HepG2 (cell line): ENCODE results near the gene NEK8. TPM values are rescaled to one million over a fixed set of nuclear protein-coding genes. Genes with fewer than 3 reads are reported as not detected.

Experiments used
- AHR ChIP-seq: IDR thresholded peaks from 2 replicates; pipeline ENCODE4 v1.6.1; 2018; ENCODE audit warnings: missing genetic modification reagents, missing compliant biosample characterization
- KDM3A ChIP-seq: IDR thresholded peaks from 2 replicates; pipeline ENCODE4 v1.6.1; 2018; ENCODE audit warnings: low read depth, missing compliant biosample characterization
- SSRP1 ChIP-seq: IDR thresholded peaks from 2 replicates; pipeline ENCODE4 v1.6.1; 2016; ENCODE audit warnings: control low read depth
- THAP11 ChIP-seq: IDR thresholded peaks from 2 replicates; pipeline ENCODE4 v1.6.1; 2016; ENCODE audit warnings: missing biosample characterization, missing genetic modification reagents
- ZFP36 ChIP-seq: fragments of 150-350 bp; IDR thresholded peaks from 2 replicates; pipeline ENCODE4 v1.6.1; 2018; ENCODE audit warnings: borderline replicate concordance, low read length, low read depth; ENCODE audit not compliant: partially characterized antibody
- ZNF138 ChIP-seq: sonication (generic); formaldehyde crosslinking; IDR thresholded peaks from 2 replicates; pipeline ENCODE4 v1.5.0; 2020; ENCODE audit warnings: mild to moderate bottlenecking, low read depth, missing genetic modification reagents
- ZNF432 ChIP-seq: sonication (generic); formaldehyde crosslinking; IDR thresholded peaks from 2 replicates; pipeline ENCODE4 v1.5.0; 2020; ENCODE audit warnings: missing genetic modification reagents, mild to moderate bottlenecking, borderline replicate concordance
- polyA plus RNA-seq, 8 experiments: library from polyadenylated mRNA; depleted of rRNA in 3 of 8; stranded (reverse) in 7 of 8; unstranded in 1 of 8; fragments of >200 nt; fragmentation: Illumina TruSeq in 4 of 8; extraction: Trizol in 4 of 8; gene quantifications; 2 replicates each; pipeline versions ENCODE4 v1.2.1 to v1.2.3, GENCODE V29; 2011 to 2016; ENCODE audit warnings: low read depth in 4 of 8, missing spikeins in 1 of 8, mixed read lengths in 1 of 8; ENCODE audit not compliant: insufficient read depth in 1 of 8
- total RNA-seq, 5 experiments: library from RNA; depleted of rRNA; stranded (reverse); fragments of >200 nt; fragmentation: Illumina TruSeq; extraction: Trizol; gene quantifications; 2 replicates each; pipeline ENCODE4 v1.2.3, GENCODE V29; 2016; ENCODE audit warnings: low read depth in 1 of 5
- TF ChIP-seq, protein P1 (sequence below): IDR thresholded peaks from 2 replicates; pipeline ENCODE4 v1.6.1; 2018; ENCODE audit warnings: missing genetic modification reagents, mild to moderate bottlenecking, missing compliant biosample characterization
- TF ChIP-seq, protein P2 (sequence below): IDR thresholded peaks from 2 replicates; pipeline ENCODE4 v1.6.1; 2016

Gene NEK8
- total and polyA plus RNA-seq, 2 of the 13 experiments (the other 11 are each of a cell fraction or from before 2014, with no cell fraction given): 5.8 to 13.5 TPM

DNA sequence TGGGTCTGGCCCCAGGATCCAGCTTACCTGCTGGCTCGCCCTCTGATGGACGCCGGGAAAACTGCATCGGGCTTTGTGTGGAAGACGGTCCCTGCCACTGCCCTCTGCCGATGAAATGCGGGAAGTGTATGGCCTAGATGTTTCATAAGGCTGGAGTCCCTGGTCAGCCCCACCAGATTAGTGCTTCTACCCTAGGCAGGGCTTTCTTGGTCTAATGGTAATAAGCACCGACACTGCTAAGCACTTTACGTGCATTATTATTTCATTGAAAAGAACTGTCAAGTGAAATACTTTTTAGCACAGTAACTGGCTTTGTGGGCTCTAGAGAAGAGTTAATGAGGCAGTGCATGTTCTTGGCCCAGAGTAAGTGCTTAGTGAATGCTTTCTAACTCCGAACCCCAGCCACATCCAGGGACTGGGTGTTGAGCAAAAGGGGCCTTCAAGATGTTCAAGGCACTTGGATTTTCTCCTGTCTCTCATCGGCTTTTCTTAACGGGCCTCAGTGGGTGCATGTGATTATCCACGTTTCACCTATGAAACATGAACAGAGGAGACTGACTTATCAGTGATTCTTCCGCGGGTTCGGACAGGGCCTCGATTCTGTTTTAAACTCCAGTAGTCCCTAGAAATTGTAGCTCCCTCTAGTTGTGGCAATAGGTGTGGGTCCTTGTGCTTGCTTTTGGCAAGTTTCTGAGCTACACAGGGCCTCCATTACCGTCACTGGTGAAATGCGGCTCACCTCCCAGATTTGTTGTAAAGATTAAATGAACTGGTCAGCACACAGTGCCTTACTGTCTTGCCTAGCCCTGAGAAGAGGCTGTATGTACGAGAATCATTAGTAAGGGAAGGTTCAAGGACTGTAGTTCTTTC, 21.8 kb downstream of the NEK8 start (continued):
- TF ChIP-seq AHR (CRISPR knock-in tag) (0 out of 2 replicates have a peak, but pooled peaks have one; percentile 26), ZNF432 (CRISPR knock-in tag) (no peak), SSRP1 (CRISPR knock-in tag) (peak; percentile 93), ZFP36 (no peak), KDM3A (peak; percentile 83), ZNF138 (CRISPR knock-in tag) (no peak), THAP11 (CRISPR knock-in tag) (peak; percentile 76)
- TF ChIP-seq, protein P1, sequence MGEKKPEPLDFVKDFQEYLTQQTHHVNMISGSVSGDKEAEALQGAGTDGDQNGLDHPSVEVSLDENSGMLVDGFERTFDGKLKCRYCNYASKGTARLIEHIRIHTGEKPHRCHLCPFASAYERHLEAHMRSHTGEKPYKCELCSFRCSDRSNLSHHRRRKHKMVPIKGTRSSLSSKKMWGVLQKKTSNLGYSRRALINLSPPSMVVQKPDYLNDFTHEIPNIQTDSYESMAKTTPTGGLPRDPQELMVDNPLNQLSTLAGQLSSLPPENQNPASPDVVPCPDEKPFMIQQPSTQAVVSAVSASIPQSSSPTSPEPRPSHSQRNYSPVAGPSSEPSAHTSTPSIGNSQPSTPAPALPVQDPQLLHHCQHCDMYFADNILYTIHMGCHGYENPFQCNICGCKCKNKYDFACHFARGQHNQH (CRISPR knock-in tag): peak; percentile 70; the same call in 1 of the 2 replicates
- TF ChIP-seq, protein P2, sequence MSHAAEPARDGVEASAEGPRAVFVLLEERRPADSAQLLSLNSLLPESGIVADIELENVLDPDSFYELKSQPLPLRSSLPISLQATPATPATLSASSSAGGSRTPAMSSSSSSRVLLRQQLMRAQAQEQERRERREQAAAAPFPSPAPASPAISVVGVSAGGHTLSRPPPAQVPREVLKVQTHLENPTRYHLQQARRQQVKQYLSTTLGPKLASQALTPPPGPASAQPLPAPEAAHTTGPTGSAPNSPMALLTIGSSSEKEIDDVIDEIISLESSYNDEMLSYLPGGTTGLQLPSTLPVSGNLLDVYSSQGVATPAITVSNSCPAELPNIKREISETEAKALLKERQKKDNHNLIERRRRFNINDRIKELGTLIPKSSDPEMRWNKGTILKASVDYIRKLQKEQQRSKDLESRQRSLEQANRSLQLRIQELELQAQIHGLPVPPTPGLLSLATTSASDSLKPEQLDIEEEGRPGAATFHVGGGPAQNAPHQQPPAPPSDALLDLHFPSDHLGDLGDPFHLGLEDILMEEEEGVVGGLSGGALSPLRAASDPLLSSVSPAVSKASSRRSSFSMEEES (CRISPR knock-in tag): 0 out of 2 replicates have a peak, but pooled peaks have one; percentile 48
